Common myeloid progenitor, CD34-positive (primary cell): ENCODE results near the gene CHIT1.

Experiments
- CTCF ChIA-PET: fragments of 350-600 bp; sonication (Branson Sonifier 250); formaldehyde crosslinking; loops from one replicate; lab custom pipeline; 2021; ENCODE audit warnings: antibody characterized with exemption; lab: Charles Lee
- POLR2A ChIA-PET: fragments of 350-600 bp; sonication (Branson Sonifier 250); formaldehyde crosslinking; loops from one replicate; lab custom pipeline; 2021; ENCODE audit warnings: antibody characterized with exemption; lab: Charles Lee
- DNase-seq, 3 donors: peaks; one replicate each; pipeline versions ENCODE4 v3.0.0 to v3.0.0-alpha.2; 2013
- H3K27ac ChIP-seq, 2 experiments: 1 replicate in 1 of 2; 2 replicates in 1 of 2; pipeline ENCODE4 v1.7.0; 2013; ENCODE audit warnings: inconsistent platforms in 2 of 2, low read length in 2 of 2, mild to moderate bottlenecking in 2 of 2, low read depth in 1 of 2, moderate library complexity in 1 of 2; ENCODE audit not compliant: severe bottlenecking in 2 of 2, insufficient read depth in 1 of 2, poor library complexity in 1 of 2
- H3K27me3 ChIP-seq, 5 experiments: replicated peaks in 2 of 5; 1 replicate in 3 of 5; 2 replicates in 2 of 5; pipeline versions ENCODE4 v1.6.1 to v1.7.0; 2013; ENCODE audit warnings: low read length in 4 of 5, mild to moderate bottlenecking in 2 of 5, moderate library complexity in 2 of 5, inconsistent platforms in 1 of 5; ENCODE audit not compliant: insufficient read depth in 5 of 5, control insufficient read depth in 4 of 5
- H3K36me3 ChIP-seq, 4 experiments: 1 replicate in 2 of 4; 2 replicates in 2 of 4; pipeline versions ENCODE4 v1.6.1 to v1.7.0; 2013; ENCODE audit warnings: low read length in 3 of 4, control low read depth in 1 of 4, mild to moderate bottlenecking in 1 of 4; ENCODE audit not compliant: control insufficient read depth in 4 of 4, insufficient read depth in 4 of 4
- H3K4me1 ChIP-seq, 4 experiments: 1 replicate in 3 of 4; 2 replicates in 1 of 4; pipeline versions ENCODE4 v1.6.1 to v1.7.1; 2013; ENCODE audit warnings: low read length in 3 of 4, mild to moderate bottlenecking in 3 of 4, control low read depth in 1 of 4, inconsistent platforms in 1 of 4, moderate library complexity in 1 of 4; ENCODE audit not compliant: control insufficient read depth in 4 of 4, insufficient read depth in 4 of 4; ENCODE audit errors: control extremely low read depth in 1 of 4
- H3K4me3 ChIP-seq, 7 experiments: 1 replicate in 4 of 7; 2 replicates in 3 of 7; pipeline versions ENCODE4 v1.5.1 to v1.7.0; 2013; ENCODE audit warnings: mild to moderate bottlenecking in 7 of 7, low read length in 6 of 7, moderate library complexity in 6 of 7, inconsistent platforms in 2 of 7, low read depth in 2 of 7, control low read depth in 1 of 7; ENCODE audit not compliant: insufficient read depth in 4 of 7, control insufficient read depth in 1 of 7; ENCODE audit errors: extremely low read depth in 1 of 7
- H3K9me3 ChIP-seq, 5 experiments: 1 replicate in 4 of 5; 2 replicates in 1 of 5; pipeline versions ENCODE4 v1.6.1 to v1.7.1; 2013; ENCODE audit warnings: low read length in 4 of 5, mild to moderate bottlenecking in 2 of 5, inconsistent platforms in 1 of 5, low read depth in 1 of 5, moderate library complexity in 1 of 5; ENCODE audit not compliant: control insufficient read depth in 4 of 5, insufficient read depth in 2 of 5; ENCODE audit errors: control extremely low read depth in 1 of 5
- WGBS: methylation state at CpG from one replicate; pipeline ENCODE4 v1.1.5; 2013; ENCODE audit not compliant: insufficient coverage; 5-methylcytosine and 5-hydroxymethylcytosine counted together

Gene CHIT1

DNA sequence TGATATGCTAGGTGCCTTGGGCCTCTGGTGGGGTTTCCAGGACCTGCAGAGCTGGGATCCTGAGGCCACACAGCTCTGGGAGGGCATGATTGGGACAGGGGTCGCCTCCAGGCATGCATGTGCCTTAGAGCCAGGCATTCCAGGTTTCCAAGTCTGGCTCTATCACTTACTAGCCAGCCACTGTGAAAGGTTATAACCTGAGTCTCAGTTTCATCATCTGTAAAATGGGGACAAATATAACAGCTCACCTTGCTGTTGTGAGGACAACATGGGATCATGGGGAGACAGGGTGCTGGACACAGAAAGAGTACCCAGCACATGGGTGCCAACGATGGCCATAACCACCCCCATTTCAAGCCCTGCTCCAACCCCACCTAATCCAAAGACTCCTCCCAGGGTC is 45.6 kb downstream of the CHIT1 start:
- H3K27me3 ChIP-seq, result peaks cover 0 to 2% (median 0%) of the 10 kb centered on the region in 5 experiments
- WGBS, result 100% methylated on average over 1 of the region's 2 CpGs
- no peak overlapping the region for H3K4me3 ChIP-seq
- no peak overlapping the region for H3K27ac ChIP-seq
- ChIA-PET CTCF (interaction anchor here (2.1 kb wide), 1 partner anchor 32 kb away, joined by 6 read pairs; no protein-coding TSS in a partner anchor), POLR2A (no interaction called here)
- no peaks in the 10 kb centered on the region for H3K9me3 ChIP-seq
- DNase-seq, result no peak
- H3K4me1 ChIP-seq, result peaks cover 0 to 14% (median 9%) of the 10 kb centered on the region in 4 experiments
- H3K36me3 ChIP-seq, result no peaks in the 10 kb centered on the region

DNA sequence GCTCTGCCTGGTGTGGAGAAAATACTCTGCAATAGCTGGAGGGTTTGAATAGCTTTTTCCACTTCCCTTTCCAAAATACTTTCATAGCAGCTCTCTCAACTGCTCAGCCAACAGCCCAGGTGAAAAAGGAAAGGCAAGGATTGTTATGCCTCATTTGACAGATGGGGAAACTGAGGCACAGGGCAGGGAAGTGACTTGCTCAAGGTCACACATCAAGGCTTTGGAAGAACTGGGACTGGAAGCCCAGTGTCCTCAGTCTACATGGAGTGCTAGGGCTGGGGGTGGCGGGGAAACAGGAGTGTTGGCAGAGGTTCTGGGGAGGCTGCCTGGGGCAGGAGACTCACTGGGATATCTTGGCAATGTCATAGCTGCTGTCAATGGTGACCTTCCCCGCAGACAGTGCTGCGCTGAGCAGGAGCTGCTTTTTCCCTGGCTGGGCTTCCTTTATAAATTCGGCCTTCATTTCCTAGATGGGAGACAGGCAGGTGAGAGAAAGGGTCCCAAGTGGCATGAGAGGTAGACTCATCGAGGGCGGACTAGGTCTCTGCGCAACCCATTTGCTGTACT is 47.0 kb downstream of the CHIT1 start:
- CTCF ChIA-PET, result interaction anchor here (0.9 to 2.1 kb wide), 5 partner anchors 10 to 143 kb away, joined by 3 to 7 read pairs (median 5); no protein-coding TSS in a partner anchor
- H3K27me3 ChIP-seq, result no peaks in the 10 kb centered on the region
- POLR2A ChIA-PET, result no interaction called here
- H3K27ac ChIP-seq, result no peak overlapping the region
- 100% methylated on average over 3 of the region's 7 CpGs for WGBS
- no peak overlapping the region for H3K4me3 ChIP-seq
- H3K4me1 ChIP-seq, result peaks cover 0 to 14% (median 9%) of the 10 kb centered on the region in 4 experiments
- no peaks in the 10 kb centered on the region for H3K9me3 ChIP-seq
- DNase-seq, result no peak
- H3K36me3 ChIP-seq, result no peaks in the 10 kb centered on the region

- CTCF ChIA-PET, result interaction anchor here (0.9 to 2.1 kb wide), 5 partner anchors 9 to 142 kb away, joined by 3 to 7 read pairs (median 5); no protein-coding TSS in a partner anchor
- no peak overlapping the region for H3K4me3 ChIP-seq
- POLR2A ChIA-PET, result no interaction called here
- no peaks in the 10 kb centered on the region for H3K36me3 ChIP-seq
- H3K4me1 ChIP-seq, result peaks cover 0 to 8% (median 6%) of the 10 kb centered on the region in 4 experiments
- H3K9me3 ChIP-seq, result no peaks in the 10 kb centered on the region
- H3K27me3 ChIP-seq, result no peaks in the 10 kb centered on the region
- WGBS, result 82% methylated on average over 5 of the region's 10 CpGs
- no peak for DNase-seq
- H3K27ac ChIP-seq, result no peak overlapping the region
These were observed 47.7 kb downstream of the CHIT1 start for GRCh38 chr1:203181586-203182386.

GRCh38 chr1:203180611-203181330 is 48.7 kb downstream of the CHIT1 start:
- Histone ChIP-seq H3K4me1 (peaks cover 0 to 6% (median 1%) of the 10 kb centered on the region in 4 experiments), H3K36me3 (no peaks in the 10 kb centered on the region), H3K27me3 (no peaks in the 10 kb centered on the region), H3K4me3 (no peak overlapping the region), H3K9me3 (no peaks in the 10 kb centered on the region), H3K27ac (no peak overlapping the region)
- CTCF ChIA-PET, result interaction anchor here (1.6 to 2.1 kb wide), 3 partner anchors 8 to 141 kb away, joined by 5 to 7 read pairs (median 6); no protein-coding TSS in a partner anchor
- DNase-seq, result no peak
- POLR2A ChIA-PET, result no interaction called here
- 92% methylated on average over 8 of the region's 11 CpGs for WGBS

- POLR2A ChIA-PET, result no interaction called here
- H3K36me3 ChIP-seq, result no peaks in the 10 kb centered on the region
- peaks cover 0 to 13% (median 2%) of the 10 kb centered on the region in 4 experiments for H3K4me1 ChIP-seq
- CTCF ChIA-PET, result interaction anchor here (2.6 kb wide), 1 partner anchor 36 kb away, joined by 9 read pairs; no protein-coding TSS in a partner anchor
- no peak overlapping the region for H3K4me3 ChIP-seq
- H3K27ac ChIP-seq, result no peak overlapping the region
- no peak for DNase-seq
- 100% methylated on average over 8 of the region's 10 CpGs for WGBS
- H3K27me3 ChIP-seq, result no peaks in the 10 kb centered on the region
- H3K9me3 ChIP-seq, result no peaks in the 10 kb centered on the region
These were observed 49.8 kb downstream of the CHIT1 start for GRCh38 chr1:203179667-203180005.

DNA sequence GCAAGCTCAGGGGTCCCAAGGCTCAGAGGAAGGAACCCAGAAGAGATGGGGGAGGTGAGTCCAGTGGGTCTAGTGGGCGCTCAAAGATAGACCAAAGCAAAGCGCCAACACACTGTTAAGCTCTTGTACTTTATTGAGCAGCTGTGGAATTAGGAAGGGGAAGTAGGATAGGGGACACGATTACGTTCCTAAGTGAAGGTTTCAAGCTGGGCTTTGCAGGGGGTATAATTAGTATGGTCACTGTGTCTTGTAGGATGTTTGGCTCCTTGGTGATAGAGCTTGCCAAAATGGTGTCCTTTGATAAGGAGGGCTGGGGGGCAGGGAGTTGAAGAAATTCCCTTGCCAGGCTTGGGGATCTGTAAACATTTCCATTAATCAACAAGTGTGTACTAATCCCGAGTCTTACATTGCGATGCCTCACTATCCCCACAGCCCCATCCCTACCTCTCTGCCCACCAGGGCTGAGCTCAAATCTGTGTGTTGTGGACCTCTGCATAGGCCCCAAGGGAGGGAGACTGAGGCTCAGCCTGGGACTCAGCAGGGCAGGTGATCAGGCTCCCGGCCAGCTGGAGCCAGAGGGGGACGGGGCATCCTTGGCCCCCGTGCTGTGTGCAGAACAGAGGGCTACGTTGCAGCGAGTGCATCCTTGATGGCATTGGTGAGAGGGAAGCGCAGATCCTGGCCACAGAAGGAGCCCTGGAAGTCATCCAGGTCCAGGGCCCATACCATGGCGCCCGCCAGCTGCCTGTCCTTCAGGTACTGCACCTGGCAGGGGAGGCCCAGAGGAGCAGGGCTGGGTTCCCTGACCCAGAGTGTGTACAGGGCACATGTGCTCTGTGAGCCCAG is 50.4 kb downstream of the CHIT1 start:
- WGBS, result 97% methylated on average over 13 of the region's 14 CpGs
- H3K4me1 ChIP-seq, result peaks cover 0 to 13% (median 2%) of the 10 kb centered on the region in 4 experiments
- no peaks in the 10 kb centered on the region for H3K36me3 ChIP-seq
- no peak overlapping the region for H3K4me3 ChIP-seq
- H3K27me3 ChIP-seq, result no peaks in the 10 kb centered on the region
- DNase-seq, result no peak
- H3K27ac ChIP-seq, result no peak overlapping the region
- ChIA-PET POLR2A (interaction anchor here (0.8 kb wide), 1 partner anchor 9 kb away, joined by 3 read pairs; no protein-coding TSS in a partner anchor), CTCF (interaction anchor here (0.8 to 14.7 kb wide), 6 partner anchors 12 to 141 kb away, joined by 3 to 164 read pairs (median 4); no protein-coding TSS in a partner anchor)
- H3K9me3 ChIP-seq, result no peaks in the 10 kb centered on the region
